Prostate gland (tissue), 2 donors: Measurements from ENCODE around the gene HDAC1.

Source experiments
- CTCF ChIP-seq, 4 experiments: fragments of 200-600 bp in 2 of 4; fragments of 450-650 bp in 2 of 4; sonication (generic) in 2 of 4; IDR thresholded peaks; 1 replicate in 3 of 4; 2 replicates in 1 of 4; pipeline ENCODE4 v1.5.1; 2016 to 2019; ENCODE audit warnings: antibody characterized with exemption in 4 of 4, mild to moderate bottlenecking in 2 of 4, moderate library complexity in 2 of 4
- POLR2A ChIP-seq: fragments of 450-650 bp; IDR thresholded peaks from one replicate; pipeline ENCODE4 v1.6.1; 2016; ENCODE audit warnings: antibody characterized with exemption, mild to moderate bottlenecking

- no peak for TF ChIP-seq CTCF (IDR thresholded peaks at IDR 0.05)
- TF ChIP-seq POLR2A, result no peak
Observed at GRCh38 chr1:32365445-32365844, 73.6 kb downstream of the HDAC1 start.
